Jurkat, Clone E6-1 (cell line): ENCODE measurements around the gene TEX54.
"Not testable (repeated sequence)": the region's sequence is repeated elsewhere in the genome, so short reads cannot be mapped to it uniquely, and the experiment has no call there.

Experiments
- DNase-seq: peaks from one replicate; pipeline ENCODE4 v3.0.0-alpha.2; 2011; ENCODE audit warnings: low read depth, low spot score
- H3K4me3 ChIP-seq: 2 replicates; pipeline ENCODE4 v1.5.1; 2011; ENCODE audit warnings: mild to moderate bottlenecking, low read length, control low read depth, moderate library complexity

Gene TEX54

DNA sequence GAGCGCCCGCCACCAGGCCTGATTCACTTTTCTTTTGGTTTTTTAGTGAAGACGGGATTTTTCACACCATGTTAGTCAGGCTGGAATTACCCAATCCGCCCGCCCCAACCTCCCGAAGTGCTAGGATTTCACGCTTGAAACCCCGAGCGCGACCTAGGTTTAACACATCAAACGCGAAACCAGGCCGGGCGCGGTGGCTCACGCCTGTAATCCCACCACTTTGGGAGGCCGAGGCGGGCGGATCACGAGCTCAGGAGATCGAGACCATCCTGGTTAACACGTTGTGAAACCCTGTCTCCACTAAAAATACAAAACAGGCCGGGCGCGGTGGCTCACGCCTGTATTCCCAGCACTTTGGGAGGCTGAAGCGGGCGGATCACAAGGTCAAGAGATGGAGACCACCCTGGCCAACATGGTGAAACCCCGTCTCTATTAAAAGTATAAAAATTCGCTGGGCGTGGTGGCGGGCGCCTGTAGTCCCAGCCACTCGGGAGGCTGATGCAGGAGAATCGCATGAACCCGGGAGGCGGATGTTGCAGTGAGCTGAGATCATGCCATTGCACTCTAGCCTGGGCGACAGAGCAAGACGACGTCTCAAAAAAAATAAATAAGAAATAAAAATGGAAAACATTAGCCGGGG lies 8.2 kb upstream of the TEX54 start:
- peak overlapping the region; percentile 100 for H3K4me3 ChIP-seq
- peak; percentile 56 for DNase-seq

DNA sequence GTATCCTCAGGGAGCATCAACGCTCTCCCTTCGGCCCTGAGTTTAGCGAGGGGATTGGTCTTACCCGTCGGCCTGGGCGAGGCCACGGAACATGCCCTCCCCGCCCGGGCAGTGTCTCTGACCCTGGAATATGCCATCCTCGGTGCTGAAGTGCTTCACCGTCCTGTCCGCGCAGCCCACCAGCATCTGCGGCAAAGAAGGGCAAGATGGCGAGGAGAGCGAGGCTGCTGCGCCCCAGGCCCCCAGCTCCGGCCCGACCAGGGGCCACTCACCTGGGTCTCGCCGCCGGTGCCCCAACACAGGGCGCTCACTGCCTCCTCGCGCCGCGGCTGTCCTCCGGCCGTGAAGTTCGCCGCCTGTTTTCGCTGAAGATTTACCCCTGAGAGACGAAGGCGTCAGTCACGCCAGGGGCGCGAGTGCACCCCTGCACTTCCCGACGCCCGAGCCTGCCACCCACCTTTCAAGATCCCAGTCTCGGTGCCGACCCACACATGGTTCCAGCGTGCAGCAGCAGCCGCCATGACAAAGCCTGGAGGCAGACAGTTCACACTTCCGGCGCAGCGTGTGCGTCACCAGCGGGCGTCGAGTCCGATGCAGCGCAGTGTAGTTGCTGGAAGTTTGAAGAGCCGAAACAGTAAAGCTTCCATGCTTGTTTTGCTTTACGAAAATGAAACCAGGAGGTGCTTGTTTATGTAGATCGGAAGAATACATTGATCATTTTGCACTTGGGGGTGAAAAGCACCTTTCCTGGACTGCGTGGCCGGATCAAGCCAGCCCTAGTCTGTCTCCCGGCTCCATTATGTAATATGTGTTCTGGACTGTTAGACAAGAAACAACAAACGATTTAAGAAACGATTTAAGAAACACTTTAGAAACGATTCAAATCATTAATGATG lies 6.7 kb upstream of the TEX54 start, which contains the start of gene WDR74:
WDR74 (minus strand) TSS at position 541 of the 896 bp plus-strand sequence; CDS start at position 521, 20 bp downstream.
- peak; percentile 93 for DNase-seq
- peak within 1 kb of the TSS; percentile 100 for H3K4me3 ChIP-seq

DNA sequence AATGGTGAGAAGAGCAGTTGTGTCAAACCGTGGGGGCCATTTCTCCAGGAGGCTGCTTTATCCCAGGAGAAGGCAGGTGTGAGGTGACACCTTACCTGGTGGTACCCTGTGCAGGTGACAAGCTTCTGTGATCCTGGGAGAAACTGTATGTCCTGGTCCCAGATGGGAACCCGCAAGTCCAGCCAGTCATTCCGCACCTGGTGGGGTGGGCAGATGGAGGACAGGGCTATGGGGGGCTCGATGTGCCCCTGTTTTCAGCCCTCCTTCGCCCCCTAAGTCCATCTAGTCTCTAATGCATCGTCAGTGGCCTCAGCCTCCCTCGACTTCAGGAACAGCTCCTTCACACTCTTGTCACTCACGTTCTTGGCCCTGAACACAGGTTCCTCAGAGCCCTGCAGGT lies 2.7 kb upstream of the TEX54 start:
- no peak for DNase-seq
- H3K4me3 ChIP-seq, result no peak overlapping the region

DNA sequence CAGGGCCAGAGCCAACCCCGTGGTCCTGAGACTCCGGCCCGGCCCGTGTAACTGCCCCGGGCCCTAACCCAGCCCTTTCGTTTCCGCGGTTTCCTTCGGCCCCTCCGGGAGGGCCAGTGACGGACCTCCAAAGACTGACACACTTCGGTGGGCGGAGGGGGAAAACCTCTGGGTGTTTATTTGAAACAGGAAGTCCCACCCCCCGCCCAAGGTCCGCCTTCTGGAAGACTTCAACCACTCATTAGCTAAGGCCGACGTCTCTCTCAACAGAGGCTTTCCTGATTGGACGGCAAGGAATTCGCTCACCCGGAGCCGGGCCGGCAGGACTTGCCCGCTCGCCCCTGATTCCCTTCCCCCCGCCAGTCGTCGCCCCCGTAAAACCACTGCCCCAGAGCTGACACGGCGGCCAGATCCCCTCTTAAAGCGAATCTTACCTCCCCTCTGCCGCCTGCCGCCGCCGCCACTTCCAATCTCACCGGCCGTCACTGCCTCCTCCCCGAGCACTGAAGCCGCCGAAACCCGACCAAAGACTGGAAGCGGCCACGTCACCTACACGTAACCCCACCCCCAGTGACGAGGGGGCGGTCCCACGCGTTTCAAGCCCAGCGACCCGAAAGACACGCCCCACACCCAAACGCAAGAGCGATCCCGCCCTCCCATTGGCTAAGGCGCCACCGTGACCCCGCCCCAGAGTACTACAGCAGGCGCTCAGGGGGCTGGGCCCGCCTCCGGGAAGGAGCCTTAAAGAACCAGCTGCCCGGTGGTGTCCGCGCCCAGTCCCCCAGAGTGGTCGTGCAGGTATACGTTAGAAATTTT lies 913 bp downstream of the TEX54 start, which contains the start of gene STX5:
STX5 (minus strand) TSS at position 532 of the 816 bp plus-strand sequence. CDS start 808 bp downstream, outside the sequence.
- DNase-seq, result peak; percentile 97
- peak within 1 kb of the TSS; percentile 81 for H3K4me3 ChIP-seq

DNA sequence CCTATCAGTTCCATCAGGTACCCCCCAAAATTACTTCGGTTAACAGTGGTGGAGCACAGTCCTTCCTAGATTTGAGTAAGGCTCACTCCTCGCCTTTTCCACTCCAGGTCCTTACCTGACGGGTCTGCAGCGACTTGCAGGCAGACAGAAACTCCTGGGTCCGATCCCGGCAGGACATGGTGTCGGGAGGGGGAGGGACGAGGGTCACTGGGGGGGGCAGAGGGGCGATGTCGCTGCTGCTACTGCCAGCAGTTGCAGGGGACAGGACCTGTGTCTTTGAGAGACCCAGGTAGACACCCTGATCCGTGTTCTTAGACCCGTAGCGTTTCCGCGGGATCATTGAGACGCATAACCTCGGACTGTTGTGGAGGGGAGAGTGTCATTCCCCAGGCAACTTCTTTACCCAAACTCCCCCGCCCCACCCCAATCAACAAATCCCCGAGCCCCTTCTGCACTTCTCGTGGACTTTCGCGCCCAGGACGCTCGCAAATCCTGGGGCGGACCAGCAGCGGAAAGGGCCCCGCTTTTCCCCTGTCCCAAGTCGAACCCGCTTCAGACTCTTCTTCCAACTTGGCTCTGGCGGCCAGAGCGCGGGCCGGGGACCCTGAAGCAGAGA lies 1.6 kb downstream of the TEX54 start:
- no peak for DNase-seq
- H3K4me3 ChIP-seq, result peak overlapping the region; percentile 81

DNA sequence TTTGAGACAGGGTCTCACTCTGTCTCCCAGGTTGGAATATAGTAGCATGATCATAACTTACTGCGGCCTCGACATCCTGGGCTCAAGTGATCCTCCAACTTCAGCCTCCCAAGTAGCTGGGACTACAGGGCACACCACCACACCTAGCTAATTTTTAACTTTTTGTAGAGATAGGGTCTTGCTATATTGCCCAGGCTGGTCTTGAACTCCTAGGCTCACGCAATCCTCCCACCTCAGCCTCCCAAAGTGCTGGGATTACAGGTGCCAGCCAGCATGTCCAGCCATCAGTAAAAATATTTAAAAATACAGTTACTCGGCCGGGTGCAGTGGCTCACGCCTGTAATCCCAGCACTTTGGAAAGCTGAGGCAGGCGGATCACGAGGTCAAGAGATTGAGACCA lies 4.5 kb downstream of the TEX54 start:
- not testable (repeated sequence) for DNase-seq, H3K4me3 ChIP-seq

DNA sequence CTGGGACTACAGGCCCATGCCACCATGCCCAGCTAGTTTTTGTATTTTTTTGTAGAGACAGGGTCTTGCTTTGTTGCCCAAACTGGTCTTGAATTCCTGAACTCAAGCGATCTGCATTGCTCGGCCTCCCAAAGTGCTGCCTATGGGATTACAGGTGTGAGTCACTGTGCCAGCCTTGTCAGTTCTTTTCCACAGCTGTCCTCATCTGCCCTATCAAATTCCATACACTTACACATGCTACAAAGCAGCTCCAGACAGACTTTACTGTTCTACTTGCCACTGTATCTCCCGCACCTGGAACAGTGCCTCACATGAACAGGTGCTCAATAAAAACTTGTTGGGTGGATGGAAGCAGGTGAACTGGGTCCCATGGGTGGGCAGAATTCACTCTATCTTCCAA lies 9.0 kb downstream of the TEX54 start:
- DNase-seq, result no peak
- H3K4me3 ChIP-seq, result no peak overlapping the region

DNA sequence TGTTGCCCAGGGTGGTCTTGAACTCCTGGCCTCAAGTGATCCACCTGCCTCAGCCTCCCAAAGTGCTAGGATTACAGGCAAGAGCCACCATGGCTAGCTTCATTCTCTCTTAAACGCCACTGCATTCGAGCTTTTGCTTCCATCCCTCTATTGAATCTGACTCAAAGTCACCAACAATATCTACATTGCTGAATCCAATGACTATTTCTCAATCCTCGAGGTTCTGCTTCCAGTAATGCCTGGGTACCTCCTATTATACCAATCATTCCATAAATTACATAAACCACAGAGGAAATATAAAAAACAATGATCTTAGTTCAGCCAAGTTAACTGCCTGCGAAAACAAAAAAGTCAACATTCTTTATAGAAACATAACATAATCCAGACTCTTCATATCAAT lies 15.5 kb downstream of the TEX54 start:
- no peak overlapping the region for H3K4me3 ChIP-seq

DNA sequence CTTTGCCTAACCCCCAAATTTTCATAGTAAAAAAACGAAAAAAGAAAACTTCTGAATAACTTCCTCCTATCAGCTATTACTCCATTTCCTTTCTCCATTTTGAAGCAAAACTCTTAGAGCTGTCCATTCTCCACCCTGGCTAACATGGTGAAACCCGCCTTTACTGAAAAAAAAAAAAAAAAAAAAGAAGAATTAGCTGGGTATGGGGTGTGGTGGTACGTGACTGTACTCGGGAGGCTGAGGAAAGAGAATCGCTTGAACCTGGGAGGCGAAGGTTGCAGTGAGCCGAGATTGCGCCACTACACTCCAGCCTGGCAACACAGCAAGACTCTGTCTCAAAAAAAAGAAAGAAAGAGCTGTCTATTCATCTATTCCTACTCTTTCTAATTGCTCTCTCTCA lies 16.1 kb downstream of the TEX54 start:
- no peak overlapping the region for H3K4me3 ChIP-seq
- DNase-seq, result no peak

More for the DNA sequence above, 15.5 kb downstream of the TEX54 start:
- no peak for DNase-seq

DNA sequence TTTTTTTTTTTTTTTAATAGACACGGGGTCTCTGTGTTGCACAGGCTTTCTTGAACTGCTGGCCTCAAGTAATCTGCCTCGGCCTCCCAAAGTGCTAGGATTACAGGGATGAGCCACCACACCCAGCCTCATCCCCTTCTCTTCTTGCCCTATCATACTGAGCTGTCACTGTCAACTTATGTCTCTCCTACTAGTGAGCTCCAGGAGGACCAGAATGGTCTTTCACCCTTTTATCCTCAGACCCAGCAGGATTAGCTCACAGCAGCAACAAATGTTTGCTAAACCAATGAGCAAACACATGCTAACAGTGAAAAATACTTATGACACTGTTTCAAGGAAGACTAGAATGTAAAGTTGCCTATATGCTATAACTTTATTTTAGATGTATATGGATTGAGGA lies 21.0 kb downstream of the TEX54 start:
- H3K4me3 ChIP-seq, result no peak overlapping the region
- no peak for DNase-seq

DNA sequence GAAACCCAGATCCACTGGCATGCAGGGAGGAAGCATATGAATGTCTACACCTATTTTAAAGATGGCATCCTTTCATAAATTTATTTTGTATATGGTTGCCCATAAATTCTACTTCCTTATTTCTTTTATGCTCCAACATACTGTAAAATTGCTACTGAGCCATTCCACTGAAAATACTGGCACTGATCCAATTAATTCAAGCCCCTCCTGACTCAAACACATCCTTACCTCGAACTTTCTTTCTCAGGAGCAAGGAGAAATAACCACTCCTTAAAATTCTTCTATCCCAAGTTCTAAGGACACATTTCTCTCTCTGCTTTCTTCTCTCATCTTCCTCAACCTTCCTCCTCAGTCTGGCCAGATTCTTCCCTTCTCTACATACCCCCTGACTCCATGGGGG lies 21.9 kb downstream of the TEX54 start:
- DNase-seq, result no peak
- no peak overlapping the region for H3K4me3 ChIP-seq

DNA sequence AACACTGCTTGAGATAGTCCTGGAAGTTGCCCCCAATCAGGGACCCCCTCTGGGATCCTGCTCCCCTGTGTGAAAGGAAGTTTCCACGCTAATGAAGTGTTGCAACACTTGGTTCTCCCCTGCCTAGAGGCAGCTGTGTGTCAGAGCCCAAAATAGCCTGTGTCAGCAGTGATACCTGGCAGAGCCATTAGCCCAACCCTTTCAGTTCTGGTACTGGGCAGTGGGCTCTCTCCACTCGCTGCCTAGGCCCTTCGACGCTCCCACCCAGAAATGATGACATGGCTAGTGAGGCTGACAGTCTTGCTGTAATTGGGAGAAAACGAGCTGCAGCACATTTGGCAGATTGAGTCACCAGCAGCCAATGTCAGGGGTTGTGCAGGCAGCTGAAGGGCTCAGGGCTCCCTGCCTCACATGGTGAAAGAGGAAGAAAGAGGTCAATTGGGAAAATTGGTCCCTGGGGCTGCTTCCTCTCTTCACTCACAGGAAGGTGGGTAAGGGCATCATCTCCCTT lies 26.0 kb downstream of the TEX54 start:
- H3K4me3 ChIP-seq, result no peak overlapping the region
- no peak for DNase-seq

DNA sequence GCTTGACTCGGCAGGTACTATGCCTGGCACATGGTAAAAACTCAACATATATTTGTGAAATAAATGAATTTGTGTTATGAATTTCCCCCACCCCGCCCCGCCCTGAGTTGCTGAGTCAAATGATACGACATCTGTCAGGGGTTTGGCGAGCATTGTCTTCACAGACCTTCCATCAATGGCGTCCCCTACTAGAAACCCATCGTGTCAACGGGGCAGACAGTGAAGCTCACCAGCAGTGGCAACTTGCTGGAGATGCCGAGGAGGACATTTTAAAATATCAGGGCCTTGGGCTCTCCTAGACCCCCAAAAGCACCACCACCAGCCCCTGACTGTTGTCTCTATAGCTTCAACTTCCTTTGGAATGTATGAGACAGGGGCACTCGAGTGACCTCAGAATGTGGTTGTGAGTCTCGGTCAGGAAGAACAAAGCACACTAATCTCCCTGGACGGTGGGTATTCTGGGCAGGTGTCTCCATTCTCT lies 26.6 kb downstream of the TEX54 start:
- DNase-seq, result no peak
- peak overlapping the region; percentile 94 for H3K4me3 ChIP-seq

DNA sequence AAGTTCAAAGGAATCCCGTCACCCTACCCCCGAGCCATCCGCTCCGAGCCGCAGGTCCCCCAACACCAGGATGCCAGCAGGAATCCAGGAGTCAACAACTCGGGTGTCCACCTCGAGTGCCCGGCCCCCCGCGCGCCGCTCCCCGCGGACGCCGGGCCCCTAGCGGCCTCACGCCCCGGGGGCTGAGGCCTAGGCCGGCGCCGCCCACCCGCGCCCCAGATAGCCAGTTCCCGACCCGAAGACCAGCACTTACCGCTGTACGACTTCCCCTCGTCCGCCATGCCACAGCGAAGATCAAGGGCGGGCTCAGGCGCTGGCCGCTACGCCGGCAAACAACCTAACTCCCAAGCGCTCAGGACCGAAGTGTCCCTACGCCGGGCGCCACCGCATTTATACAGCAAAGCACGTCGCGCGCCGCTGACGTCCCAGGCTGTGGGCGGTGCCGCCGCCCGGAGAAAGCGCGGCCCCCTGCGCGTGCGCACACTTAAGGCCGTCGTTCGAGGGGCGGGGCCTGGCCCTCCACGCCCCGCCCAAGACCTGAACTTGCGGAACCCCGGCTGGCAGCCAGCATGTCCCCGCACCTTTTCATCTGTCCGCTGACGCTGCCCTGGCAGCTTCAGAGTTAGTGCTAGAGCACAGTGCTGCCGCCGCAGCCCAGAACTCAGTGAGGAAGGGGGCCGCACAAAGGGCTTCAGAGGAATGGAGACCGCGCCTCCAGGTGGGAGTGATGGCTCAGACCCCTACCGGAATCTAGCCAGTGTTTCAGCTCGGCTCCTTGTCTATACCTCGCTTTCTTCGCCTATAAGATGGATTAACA lies 27.4 kb downstream of the TEX54 start, which contains the start of gene NXF1:
NXF1 (minus strand) TSS at position 365 of the 817 bp plus-strand sequence; CDS start at position 281, 84 bp downstream.
- peak within 1 kb of the TSS; percentile 94 for H3K4me3 ChIP-seq
- DNase-seq, result peak; percentile 89

DNA sequence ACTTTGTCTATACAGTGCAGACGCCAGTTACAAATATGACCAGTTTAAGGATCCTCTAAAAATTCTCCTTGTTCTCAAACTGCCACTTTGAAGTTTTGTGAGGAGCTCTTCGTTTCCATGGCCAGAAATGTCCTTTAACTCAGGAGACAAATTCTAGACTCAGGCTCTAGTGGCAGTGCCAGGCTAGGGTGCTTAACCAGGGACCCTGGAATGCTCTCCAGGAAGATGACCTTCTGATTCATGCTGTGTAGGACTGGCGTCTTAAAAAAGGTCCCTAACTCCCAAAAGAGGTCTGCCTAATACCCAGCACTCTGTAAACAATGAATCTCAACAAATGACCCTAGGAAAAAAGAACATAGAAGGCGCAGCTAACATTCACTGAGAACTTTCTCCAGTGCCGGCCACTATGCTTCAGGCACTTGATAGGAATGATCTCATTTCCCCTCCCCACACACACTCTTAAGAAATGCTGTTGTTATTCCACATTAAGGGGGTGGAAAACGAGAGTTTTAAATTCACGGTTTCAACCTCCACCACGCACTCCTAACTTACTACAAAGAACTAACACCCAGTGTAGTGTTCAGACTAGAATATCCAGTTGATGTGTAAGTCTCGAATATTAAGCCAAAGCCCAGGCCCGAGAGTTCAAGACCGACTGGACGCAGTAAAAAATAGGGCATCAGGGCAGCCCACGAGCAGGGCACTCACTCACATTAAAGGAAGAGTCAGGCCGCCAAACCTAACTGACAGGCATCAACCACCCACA lies 28.1 kb downstream of the TEX54 start:
- peak overlapping the region; percentile 94 for H3K4me3 ChIP-seq
- DNase-seq, result no peak

DNA sequence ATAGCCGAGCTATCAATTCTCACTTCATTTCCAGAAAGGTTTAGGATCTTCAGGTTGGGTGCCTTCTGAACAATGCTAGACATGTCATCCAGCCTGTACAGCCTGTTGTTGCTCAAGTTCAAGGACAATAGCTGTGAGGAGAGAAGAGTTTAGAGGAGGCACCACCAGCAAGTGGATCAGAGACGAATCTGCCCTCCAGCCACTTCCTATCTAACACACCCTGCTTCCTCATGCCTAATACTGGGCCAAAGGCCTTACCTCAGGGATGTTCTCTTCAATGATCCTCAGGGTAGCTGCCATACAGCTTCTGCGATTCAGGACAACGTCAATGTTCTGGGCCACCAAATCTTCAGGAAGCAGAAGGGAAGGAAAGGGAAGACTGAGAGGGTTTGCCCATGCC lies 31.6 kb downstream of the TEX54 start:
- H3K4me3 ChIP-seq, result no peak overlapping the region
- no peak for DNase-seq

DNA sequence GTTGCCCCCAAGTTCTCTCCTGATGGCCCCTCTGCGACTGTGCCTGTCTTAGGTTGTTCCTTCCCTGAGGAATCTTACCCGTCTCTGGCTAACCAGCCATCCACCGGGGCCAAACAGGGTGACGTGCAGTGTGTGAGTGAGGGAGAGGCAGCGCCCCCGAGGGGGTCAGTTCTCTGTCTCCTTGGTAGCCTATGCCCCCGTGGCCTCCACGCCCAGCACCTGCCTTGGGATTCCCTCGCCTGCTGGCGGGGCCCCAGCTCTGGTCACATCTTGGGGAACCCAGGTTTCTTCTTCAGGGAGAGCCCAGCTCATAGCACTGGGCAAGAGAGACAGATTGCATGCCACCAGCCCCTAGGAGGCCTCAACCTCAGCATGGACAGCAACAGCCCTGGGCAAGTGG lies 33.2 kb downstream of the TEX54 start:
- DNase-seq, result no peak
- H3K4me3 ChIP-seq, result no peak overlapping the region
